PC-9 (cell line): ENCODE results near the gene C7orf25. TPM values are rescaled to one million over a fixed set of nuclear protein-coding genes. Genes with fewer than 3 reads are reported as not detected.

Source experiments
- BruUV-seq: library from RNA; stranded (reverse); fragments of 400-500 nt; replicated peaks from 2 replicates; lab custom pipeline; 2021; lab: Mats Ljungman, UMichigan
- CTCF ChIA-PET: fragments of 300-600 bp; sonication (Branson Sonifier 250); formaldehyde crosslinking; loops from one replicate; lab custom pipeline; 2022; ENCODE audit warnings: antibody characterized with exemption; lab: Charles Lee
- POLR2A ChIA-PET: fragments of 300-600 bp; sonication (Branson Sonifier 250); formaldehyde crosslinking; loops from one replicate; lab custom pipeline; 2022; ENCODE audit warnings: antibody characterized with exemption; ENCODE audit not compliant: unreplicated experiment; lab: Charles Lee
- DNase-seq, 2 experiments: peaks; one replicate each; pipeline versions ENCODE4 v3.0.0 to v3.0.0-alpha.2; 2015 to 2022; ENCODE audit warnings: mixed read lengths in 1 of 2
- H2AFZ ChIP-seq: fragments of 200-600 bp; sonication (generic); 2 replicates; pipeline ENCODE4 v1.8.1; 2017; ENCODE audit warnings: antibody characterized with exemption
- H3F3A ChIP-seq: fragments of 200-600 bp; sonication (generic); 2 replicates; pipeline ENCODE4 v1.8.1; 2017; ENCODE audit warnings: antibody characterized with exemption, mild to moderate bottlenecking, low read depth; ENCODE audit not compliant: insufficient read depth
- H3K27ac ChIP-seq: fragments of 200-600 bp; sonication (generic); 2 replicates; pipeline ENCODE4 v1.6.1; 2016; ENCODE audit warnings: mixed run types
- H3K27me3 ChIP-seq: fragments of 200-600 bp; sonication (generic); 2 replicates; pipeline ENCODE4 v1.6.1; 2016; ENCODE audit warnings: low read depth, mixed run types; ENCODE audit not compliant: insufficient read depth
- H3K36me3 ChIP-seq: fragments of 200-600 bp; sonication (generic); 2 replicates; pipeline ENCODE4 v1.6.1; 2016; ENCODE audit warnings: low read depth, mixed run types
- H3K4me1 ChIP-seq: fragments of 200-600 bp; sonication (generic); replicated peaks from 2 replicates; pipeline ENCODE4 v1.6.1; 2016; ENCODE audit warnings: mixed run types; ENCODE audit not compliant: insufficient read depth
- H3K4me2 ChIP-seq: fragments of 200-600 bp; sonication (generic); 2 replicates; pipeline ENCODE4 v1.6.1; 2017; ENCODE audit warnings: mixed run types
- H3K4me3 ChIP-seq: fragments of 200-600 bp; sonication (generic); 2 replicates; pipeline ENCODE4 v1.6.1; 2016; ENCODE audit warnings: mixed run types
- H3K79me2 ChIP-seq: fragments of 200-600 bp; sonication (generic); 2 replicates; pipeline ENCODE4 v1.6.1; 2017; ENCODE audit warnings: low read depth, mixed run types
- H3K9me2 ChIP-seq: fragments of 200-600 bp; sonication (generic); 2 replicates; pipeline ENCODE4 v1.8.1; 2017; ENCODE audit warnings: mild to moderate bottlenecking; ENCODE audit not compliant: insufficient read depth
- H3K9me3 ChIP-seq: fragments of 200-600 bp; sonication (generic); 2 replicates; pipeline ENCODE4 v1.8.1; 2016; ENCODE audit warnings: low read depth; ENCODE audit not compliant: insufficient read depth
- H4K20me1 ChIP-seq: fragments of 200-600 bp; sonication (generic); 2 replicates; pipeline ENCODE4 v1.8.1; 2017; ENCODE audit not compliant: insufficient read depth
- EZH2 ChIP-seq: fragments of 200-600 bp; sonication (generic); IDR thresholded peaks from 2 replicates; pipeline ENCODE4 v1.8.0; 2017; ENCODE audit warnings: antibody characterized with exemption, low read depth
- intact Hi-C: fragments of 100-400 bp; cut with micrococcal nuclease; formaldehyde crosslinking; loops from one replicate; pipeline ENCODE4 v1.10.0; 2022; ENCODE audit not compliant: unreplicated experiment
- total RNA-seq: library from RNA; stranded (reverse); gene quantifications from 2 replicates; pipeline ENCODE4 v1.2.3, GENCODE V29; 2021
- TF ChIP-seq, protein P1 (sequence below): fragments of 200-600 bp; sonication (generic); conservative IDR thresholded peaks from 2 replicates; pipeline ENCODE4 v1.6.1; 2017; ENCODE audit warnings: mixed run types, antibody characterized with exemption, mild to moderate bottlenecking, moderate library complexity

Gene C7orf25
- total RNA-seq, 1 experiment from 2014 or later = 7.3 TPM

GRCh38 chr7:42946627-42946950 lies 34.7 kb upstream of the C7orf25 start:
- Histone ChIP-seq H4K20me1 (no peaks in the 10 kb centered on the region), H3K9me3 (no peaks in the 10 kb centered on the region), H3K9me2 (no peaks in the 10 kb centered on the region), H3K36me3 (no peaks in the 10 kb centered on the region), H3K4me2 (no peak overlapping the region), H3K27me3 (0 out of 2 replicates have a peak, but pooled peaks cover 5% of the 10 kb centered on the region), H2AFZ (no peak overlapping the region), H3K79me2 (no peaks in the 10 kb centered on the region), H3K27ac (no peak overlapping the region), H3K4me1 (no peaks in the 10 kb centered on the region), H3K4me3 (no peak overlapping the region), H3F3A (no peaks in the 10 kb centered on the region)
- intact Hi-C loops = no loop called here
- no TSS peak for BruUV-seq
- DNase-seq = no peak
- POLR2A ChIA-PET = no interaction called here
- CTCF ChIA-PET = no interaction called here
- TF ChIP-seq, protein P1, sequence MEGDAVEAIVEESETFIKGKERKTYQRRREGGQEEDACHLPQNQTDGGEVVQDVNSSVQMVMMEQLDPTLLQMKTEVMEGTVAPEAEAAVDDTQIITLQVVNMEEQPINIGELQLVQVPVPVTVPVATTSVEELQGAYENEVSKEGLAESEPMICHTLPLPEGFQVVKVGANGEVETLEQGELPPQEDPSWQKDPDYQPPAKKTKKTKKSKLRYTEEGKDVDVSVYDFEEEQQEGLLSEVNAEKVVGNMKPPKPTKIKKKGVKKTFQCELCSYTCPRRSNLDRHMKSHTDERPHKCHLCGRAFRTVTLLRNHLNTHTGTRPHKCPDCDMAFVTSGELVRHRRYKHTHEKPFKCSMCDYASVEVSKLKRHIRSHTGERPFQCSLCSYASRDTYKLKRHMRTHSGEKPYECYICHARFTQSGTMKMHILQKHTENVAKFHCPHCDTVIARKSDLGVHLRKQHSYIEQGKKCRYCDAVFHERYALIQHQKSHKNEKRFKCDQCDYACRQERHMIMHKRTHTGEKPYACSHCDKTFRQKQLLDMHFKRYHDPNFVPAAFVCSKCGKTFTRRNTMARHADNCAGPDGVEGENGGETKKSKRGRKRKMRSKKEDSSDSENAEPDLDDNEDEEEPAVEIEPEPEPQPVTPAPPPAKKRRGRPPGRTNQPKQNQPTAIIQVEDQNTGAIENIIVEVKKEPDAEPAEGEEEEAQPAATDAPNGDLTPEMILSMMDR = no peak
- no peak for TF ChIP-seq EZH2

DNA sequence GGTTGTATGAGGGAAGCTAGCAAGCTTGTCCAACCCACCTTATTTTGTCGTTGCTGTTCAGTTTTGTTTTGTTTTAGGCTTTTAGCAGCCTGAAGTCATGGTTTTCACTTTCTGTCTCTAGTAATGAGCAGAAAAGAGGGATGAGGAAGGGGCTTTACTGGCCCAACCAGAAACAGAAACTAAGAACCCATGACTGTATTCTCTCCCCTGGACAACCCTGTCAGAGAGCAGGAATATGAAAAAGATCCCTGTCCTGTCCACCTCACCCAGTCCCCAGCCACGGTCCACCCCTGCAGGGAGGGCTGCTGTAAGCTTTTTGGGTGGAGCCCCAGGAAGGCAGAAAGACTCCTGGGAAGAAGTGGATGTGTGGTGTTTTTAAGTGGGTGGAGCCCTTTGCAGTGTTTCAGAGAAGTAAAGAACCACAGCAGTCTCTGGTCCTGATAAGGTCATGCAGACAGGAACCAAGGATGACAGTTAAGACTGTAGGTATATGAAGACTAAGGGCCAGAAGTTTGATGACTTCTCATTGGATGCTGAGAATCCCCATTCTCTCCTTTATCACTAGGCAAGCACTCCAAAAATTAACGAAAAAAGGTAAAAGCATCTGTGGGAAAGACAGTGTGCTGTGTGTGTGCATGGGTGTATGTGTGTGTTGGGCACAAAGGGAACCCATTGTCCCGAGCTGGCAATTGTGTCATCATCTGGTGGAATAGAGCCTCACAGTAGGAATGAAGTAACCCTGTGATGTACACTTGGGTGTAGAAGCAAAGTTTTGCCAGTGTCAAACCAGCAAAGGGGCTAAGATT lies 34.2 kb upstream of the C7orf25 start:
- ChIA-PET CTCF (interaction anchor here (0.5 kb wide), 1 partner anchor 510 kb away, joined by 6 read pairs; no protein-coding TSS in a partner anchor), POLR2A (no interaction called here)
- Histone ChIP-seq H4K20me1 (no peaks in the 10 kb centered on the region), H3K36me3 (no peaks in the 10 kb centered on the region), H3K4me3 (no peak overlapping the region), H3K27ac (no peak overlapping the region), H3K9me3 (no peaks in the 10 kb centered on the region), H3K9me2 (no peaks in the 10 kb centered on the region), H3K27me3 (0 out of 2 replicates have a peak, but pooled peaks cover 5% of the 10 kb centered on the region), H3F3A (no peaks in the 10 kb centered on the region), H3K4me1 (no peaks in the 10 kb centered on the region), H3K4me2 (peak overlapping the region; percentile 44), H3K79me2 (no peaks in the 10 kb centered on the region), H2AFZ (no peak overlapping the region)
- intact Hi-C loops = no loop called here
- DNase-seq = no peak
- TF ChIP-seq, protein P1 = no peak
- TF ChIP-seq EZH2 = no peak
- BruUV-seq = no TSS peak

- Histone ChIP-seq H3K4me3 (no peak overlapping the region), H2AFZ (no peak overlapping the region), H3K9me2 (no peaks in the 10 kb centered on the region), H3K36me3 (peaks cover 8% of the 10 kb centered on the region), H3K27me3 (no peaks in the 10 kb centered on the region), H3F3A (peaks cover 11% of the 10 kb centered on the region; the same call in 1 of the 2 replicates), H4K20me1 (no peaks in the 10 kb centered on the region), H3K4me1 (no peaks in the 10 kb centered on the region), H3K79me2 (0 out of 2 replicates have a peak, but pooled peaks cover under 1% of the 10 kb centered on the region), H3K4me2 (no peak overlapping the region), H3K27ac (no peak overlapping the region), H3K9me3 (no peaks in the 10 kb centered on the region)
- ChIA-PET POLR2A (no interaction called here), CTCF (interaction anchor here (0.7 to 1.0 kb wide), 2 partner anchors 8 to 641 kb away, joined by 3 read pairs; partner anchors contain the start of gene STK17A)
- intact Hi-C loops = loop anchor here (1.0 to 5.0 kb wide), 5 partner anchors 320 to 898 kb away; no protein-coding TSS in a partner anchor
- TF ChIP-seq, protein P1 = peak; percentile 98
- no peak for TF ChIP-seq EZH2
- peak; percentile 58 to 69 for DNase-seq
- no TSS peak for BruUV-seq
Observed at GRCh38 chr7:42940985-42941847, 29.3 kb upstream of the C7orf25 start.
